Smooth muscle cell (in vitro differentiated cells): ENCODE results near the gene CCDC15. TPM values are rescaled to one million over a fixed set of nuclear protein-coding genes. Genes with fewer than 3 reads are reported as not detected.

Experiments used
- DNase-seq: peaks from one replicate; lab custom pipeline; 2025; ENCODE audit not compliant: unreplicated experiment; lab: John Stamatoyannopoulos, UW
- H2AFZ ChIP-seq: fragments of 200-600 bp; sonication (generic); 2 replicates; pipeline ENCODE4 v1.6.0; 2016; ENCODE audit warnings: antibody characterized with exemption, low read depth, mild to moderate bottlenecking
- H3F3A ChIP-seq: fragments of 200-600 bp; sonication (generic); 2 replicates; pipeline ENCODE4 v1.6.0; 2017; ENCODE audit warnings: antibody characterized with exemption, low read depth
- H3K27ac ChIP-seq: fragments of 200-600 bp; sonication (generic); 2 replicates; pipeline ENCODE4 v1.5.1; 2016; ENCODE audit warnings: low read depth, mild to moderate bottlenecking
- H3K27me3 ChIP-seq: fragments of 200-600 bp; sonication (generic); 2 replicates; pipeline ENCODE4 v1.6.1; 2016; ENCODE audit warnings: low read depth, mild to moderate bottlenecking
- H3K36me3 ChIP-seq: fragments of 200-600 bp; sonication (generic); 2 replicates; pipeline ENCODE4 v1.5.1; 2016; ENCODE audit warnings: low read depth
- H3K4me1 ChIP-seq: fragments of 200-600 bp; sonication (generic); 2 replicates; pipeline ENCODE4 v1.5.1; 2016; ENCODE audit warnings: low read depth
- H3K4me2 ChIP-seq: fragments of 200-600 bp; sonication (generic); 2 replicates; pipeline ENCODE4 v1.6.0; 2016; ENCODE audit warnings: mild to moderate bottlenecking
- H3K4me3 ChIP-seq: fragments of 200-600 bp; sonication (generic); 2 replicates; pipeline ENCODE4 v1.5.1; 2016; ENCODE audit warnings: mild to moderate bottlenecking
- H3K79me2 ChIP-seq: fragments of 200-600 bp; sonication (generic); 2 replicates; pipeline ENCODE4 v1.6.0; 2016; ENCODE audit warnings: low read depth, mild to moderate bottlenecking
- H3K9ac ChIP-seq: fragments of 200-600 bp; sonication (generic); 2 replicates; pipeline ENCODE4 v1.6.0; 2016; ENCODE audit warnings: low read depth
- H3K9me3 ChIP-seq: fragments of 200-600 bp; sonication (generic); replicated peaks from 2 replicates; pipeline ENCODE4 v1.5.1; 2016; ENCODE audit warnings: low read depth
- H4K20me1 ChIP-seq: fragments of 200-600 bp; sonication (generic); 2 replicates; pipeline ENCODE4 v1.6.0; 2016; ENCODE audit warnings: low read depth
- CTCF ChIP-seq: fragments of 200-600 bp; sonication (generic); IDR thresholded peaks from 2 replicates; pipeline ENCODE4 v1.5.1; 2017; ENCODE audit warnings: borderline replicate concordance, mild to moderate bottlenecking, antibody characterized with exemption; ENCODE audit not compliant: insufficient read depth, poor library complexity, severe bottlenecking
- WGBS: methylation state at CpG from one replicate; pipeline ENCODE4 v1.1.7; 2016; ENCODE audit warnings: low lambda C conversion rate; 5-methylcytosine and 5-hydroxymethylcytosine counted together
- polyA plus RNA-seq: library from polyadenylated mRNA; unstranded; fragments of >200 nt; fragmentation: Nextera tagmentation; extraction: Ambion mirVana; gene quantifications from 2 replicates; pipeline ENCODE4 v1.2.1, GENCODE V29; 2016
- total RNA-seq: library from RNA; depleted of rRNA; stranded (reverse); fragments of >200 nt; gene quantifications from 2 replicates; pipeline ENCODE4 v1.2.3, GENCODE V29; 2014

Gene CCDC15
- total and polyA plus RNA-seq, 2 experiments from 2014 or later = 1.9 to 4.0 TPM

GRCh38 chr11:124938970-124939369 lies 15.0 kb upstream of the CCDC15 start:
- Histone ChIP-seq H3K36me3 (no peaks in the 10 kb centered on the region), H4K20me1 (no peaks in the 10 kb centered on the region), H2AFZ (no peak overlapping the region), H3K4me2 (no peak overlapping the region), H3K4me1 (peaks cover 29% of the 10 kb centered on the region), H3K79me2 (no peaks in the 10 kb centered on the region), H3K4me3 (no peak overlapping the region), H3K9me3 (no peaks in the 10 kb centered on the region), H3K27ac (no peak overlapping the region), H3K27me3 (peaks cover 13% of the 10 kb centered on the region), H3K9ac (no peak overlapping the region), H3F3A (no peaks in the 10 kb centered on the region)
- whole genome bisulfite sequencing = 83% methylated on average over 6 of the region's 6 CpGs
- no peak for DNase-seq
- no peak for TF ChIP-seq CTCF

GRCh38 chr11:124941703-124942102 lies 12.3 kb upstream of the CCDC15 start:
- WGBS = 96% methylated on average over 1 of the region's 1 CpG
- Histone ChIP-seq H3K4me2 (no peak overlapping the region), H3K27me3 (peaks cover 2% of the 10 kb centered on the region), H3K27ac (no peak overlapping the region), H3F3A (no peaks in the 10 kb centered on the region), H4K20me1 (no peaks in the 10 kb centered on the region), H3K4me1 (peaks cover 12% of the 10 kb centered on the region), H3K79me2 (no peaks in the 10 kb centered on the region), H3K4me3 (no peak overlapping the region), H2AFZ (no peak overlapping the region), H3K9me3 (no peaks in the 10 kb centered on the region), H3K9ac (no peak overlapping the region), H3K36me3 (no peaks in the 10 kb centered on the region)
- DNase-seq = no peak
- no peak for TF ChIP-seq CTCF

- no peaks in the 10 kb centered on the region for H3K36me3 ChIP-seq
- no peak for TF ChIP-seq CTCF
- H3K9me3 ChIP-seq = no peaks in the 10 kb centered on the region
- 77% methylated on average over 6 of the region's 6 CpGs for WGBS
- no peak overlapping the region for H3K9ac ChIP-seq
- no peaks in the 10 kb centered on the region for H3F3A ChIP-seq
- H3K27me3 ChIP-seq = no peaks in the 10 kb centered on the region
- no peak overlapping the region for H3K4me3 ChIP-seq
- H3K79me2 ChIP-seq = no peaks in the 10 kb centered on the region
- no peak for DNase-seq
- no peak overlapping the region for H3K4me2 ChIP-seq
- no peak overlapping the region for H2AFZ ChIP-seq
- no peak overlapping the region for H3K27ac ChIP-seq
- peaks cover 12% of the 10 kb centered on the region for H3K4me1 ChIP-seq
- H4K20me1 ChIP-seq = no peaks in the 10 kb centered on the region
Observed at GRCh38 chr11:124942466-124943253, 11.3 kb upstream of the CCDC15 start.

GRCh38 chr11:124943254-124943616 lies 10.8 kb upstream of the CCDC15 start:
- Histone ChIP-seq H4K20me1 (no peaks in the 10 kb centered on the region), H3K36me3 (no peaks in the 10 kb centered on the region), H3K79me2 (no peaks in the 10 kb centered on the region), H3K27me3 (no peaks in the 10 kb centered on the region), H3K4me1 (peaks cover 12% of the 10 kb centered on the region), H3K9me3 (no peaks in the 10 kb centered on the region), H3K4me3 (no peak overlapping the region), H3K9ac (no peak overlapping the region), H3F3A (no peaks in the 10 kb centered on the region), H3K4me2 (no peak overlapping the region), H2AFZ (no peak overlapping the region), H3K27ac (no peak overlapping the region)
- WGBS = 86% methylated on average over 5 of the region's 5 CpGs
- no peak for DNase-seq
- TF ChIP-seq CTCF = no peak
